PC-3 (cell line): ENCODE measurements around the gene NCKIPSD. TPM values are rescaled to one million over a fixed set of nuclear protein-coding genes. Genes with fewer than 3 reads are reported as not detected.
A peak's percentile ranks its signal among the peaks of the same experiment; 100 is the strongest.
"Not testable (repeated sequence)": the region's sequence is repeated elsewhere in the genome, so short reads cannot be mapped to it uniquely, and the experiment has no call there.

Experiments
- ATAC-seq: fragments of 200-7000 bp; cut with Tn5 transposase; 2 replicates; pipeline ENCODE4 v1.9.1; 2020; ENCODE audit warnings: mild to moderate bottlenecking, moderate library complexity
- Bru-seq: library from RNA; stranded (reverse); fragments of 400-500 nt; gene quantifications from one replicate; lab custom pipeline; 2021; lab: Mats Ljungman, UMichigan
- BruChase-seq, 2 experiments: library from RNA; stranded (reverse); fragments of 400-500 nt; gene quantifications; one replicate each; lab custom pipeline; 2021; lab: Mats Ljungman, UMichigan
- BruUV-seq: library from RNA; stranded (reverse); fragments of 400-500 nt; replicated peaks from 2 replicates; lab custom pipeline; 2021; lab: Mats Ljungman, UMichigan
- CTCF ChIA-PET: fragments of 300-600 bp; sonication (Branson Sonifier 250); formaldehyde crosslinking; loops from one replicate; lab custom pipeline; 2022; ENCODE audit warnings: antibody characterized with exemption; lab: Charles Lee
- POLR2A ChIA-PET: fragments of 300-600 bp; sonication (Branson Sonifier 250); formaldehyde crosslinking; loops from one replicate; lab custom pipeline; 2022; ENCODE audit warnings: antibody characterized with exemption; ENCODE audit not compliant: unreplicated experiment; lab: Charles Lee
- DNase-seq: peaks from one replicate; pipeline ENCODE4 v3.0.0-alpha.2; 2015
- H2AFZ ChIP-seq: fragments of 300-600 bp; sonication (generic); 2 replicates; pipeline ENCODE4 v1.6.0; 2016; ENCODE audit warnings: antibody characterized with exemption, low read length
- H3F3A ChIP-seq: fragments of 300-600 bp; sonication (generic); one replicate; pipeline ENCODE4 v1.6.0; 2017; ENCODE audit warnings: antibody characterized with exemption, low read length, control low read depth, mild to moderate bottlenecking; ENCODE audit not compliant: unreplicated experiment
- H3K27ac ChIP-seq: fragments of 300-600 bp; sonication (generic); 2 replicates; pipeline ENCODE4 v1.5.1; 2016; ENCODE audit warnings: mild to moderate bottlenecking, low read length
- H3K27me3 ChIP-seq: fragments of 300-600 bp; sonication (generic); 2 replicates; pipeline ENCODE4 v1.6.1; 2016; ENCODE audit warnings: low read length, mixed read lengths
- H3K36me3 ChIP-seq: fragments of 300-600 bp; sonication (generic); 2 replicates; pipeline ENCODE4 v1.6.1; 2016; ENCODE audit warnings: low read depth, mixed run types, low read length, mixed read lengths
- H3K4me1 ChIP-seq: fragments of 300-600 bp; sonication (generic); 2 replicates; pipeline ENCODE4 v1.5.1; 2016; ENCODE audit warnings: low read length; ENCODE audit not compliant: insufficient read depth
- H3K4me2 ChIP-seq: fragments of 300-600 bp; sonication (generic); 2 replicates; pipeline ENCODE4 v1.6.0; 2016; ENCODE audit warnings: low read length
- H3K4me3 ChIP-seq: fragments of 300-600 bp; sonication (generic); 2 replicates; pipeline ENCODE4 v1.5.1; 2016; ENCODE audit warnings: mild to moderate bottlenecking, low read length, mixed read lengths
- H3K79me2 ChIP-seq: fragments of 300-600 bp; sonication (generic); 2 replicates; pipeline ENCODE4 v1.6.1; 2017; ENCODE audit warnings: low read length, mixed read lengths
- H3K9ac ChIP-seq: fragments of 300-600 bp; sonication (generic); 2 replicates; pipeline ENCODE4 v1.6.0; 2016; ENCODE audit warnings: mild to moderate bottlenecking, low read length
- H3K9me2 ChIP-seq: fragments of 300-600 bp; sonication (generic); replicated peaks from 2 replicates; pipeline ENCODE4 v1.6.1; 2016; ENCODE audit warnings: mixed run types, low read length, mixed read lengths
- H3K9me3 ChIP-seq: fragments of 300-600 bp; sonication (generic); 2 replicates; pipeline ENCODE4 v1.6.1; 2016; ENCODE audit warnings: low read length, mixed read lengths
- H4K20me1 ChIP-seq: fragments of 300-600 bp; sonication (generic); 2 replicates; pipeline ENCODE4 v1.6.1; 2016; ENCODE audit warnings: low read length, mixed read lengths
- CTCF ChIP-seq: fragments of 300-600 bp; sonication (generic); conservative IDR thresholded peaks from 2 replicates; pipeline ENCODE4 v1.5.1; 2017; ENCODE audit warnings: antibody characterized with exemption, low read depth, mild to moderate bottlenecking, low read length
- EZH2 ChIP-seq: fragments of 300-600 bp; sonication (generic); IDR thresholded peaks from one replicate; pipeline ENCODE4 v1.6.1; 2017; ENCODE audit warnings: antibody characterized with exemption, mild to moderate bottlenecking, low read length; ENCODE audit not compliant: unreplicated experiment
- intact Hi-C: fragments of 100-400 bp; cut with micrococcal nuclease; formaldehyde crosslinking; loops from 2 replicates; pipeline ENCODE4 v1.9.0; 2023
- long read RNA-seq: library from polyadenylated mRNA; unstranded; transcript quantifications from one replicate; pipeline ENCODE4 v2.0.0, GENCODE V29; 2021; ENCODE audit not compliant: unreplicated experiment
- total RNA-seq: library from RNA; depleted of rRNA; stranded (reverse); fragments of >200 nt; gene quantifications from 2 replicates; pipeline ENCODE4 v1.2.3, GENCODE V29; 2014; rRNA removed

Gene NCKIPSD
- total RNA-seq, result 56.3 and 66.8 TPM in 2 replicates
- percentile 79 among the genes with signal in this experiment for Bru-seq, nascent RNA
- percentile 86 among the genes with signal in this experiment for BruChase-seq, experiment 1, labeled RNA remaining after a 6-hour chase
- BruChase-seq, experiment 2, labeled RNA remaining after a 2-hour chase, result percentile 80 among the genes with signal in this experiment
- long read RNA-seq, transcript NCKIPSD-204 (13 exons, 2,925 nt), result minor isoform, 11 of 78 reads
- long read RNA-seq, transcript NCKIPSD-201 (13 exons, 2,989 nt), result major isoform, 17 of 78 reads
- long read RNA-seq, partial matches to known transcripts, result 14 of 78 reads
- long read RNA-seq, other reads (novel, unspliced or antisense), result 35 of 78 reads

GRCh38 chr3:48685603-48686511 is at the start of gene NCKIPSD:
TSS of gene NCKIPSD (minus strand) at chr3:48685915. CDS start at chr3:48685807, 108 bp downstream.
- Histone ChIP-seq H3K9me3 (no peaks in the 10 kb centered on the region), H4K20me1 (0 out of 2 replicates have a peak, but pooled peaks cover 7% of the 10 kb centered on the region), H2AFZ (peak within 1 kb of the TSS; percentile 81), H3K36me3 (peaks cover 49% of the 10 kb centered on the region), H3K9ac (peak within 1 kb of the TSS; percentile 92), H3K79me2 (peaks cover 30% of the 10 kb centered on the region), H3K27ac (peak within 1 kb of the TSS; percentile 51), H3F3A (peaks cover 4% of the 10 kb centered on the region), H3K4me1 (peaks cover 20% of the 10 kb centered on the region), H3K9me2 (no peaks in the 10 kb centered on the region), H3K4me3 (peak within 1 kb of the TSS; percentile 90), H3K27me3 (no peaks in the 10 kb centered on the region), H3K4me2 (peak within 1 kb of the TSS; percentile 96)
- intact Hi-C loops, result loop anchor here (1.0 to 2.0 kb wide), 4 partner anchors 51 to 221 kb away; partner anchors contain the start of gene SLC26A6
- peak; percentile 81 for ATAC-seq
- TF ChIP-seq EZH2, result no peak
- peak; percentile 79 for TF ChIP-seq CTCF
- ChIA-PET POLR2A (interaction anchor here (0.5 kb wide), 1 partner anchor 11 kb away, joined by 3 read pairs; no protein-coding TSS in a partner anchor), CTCF (interaction anchor here (0.5 to 1.1 kb wide), 6 partner anchors 50 to 161 kb away, joined by 3 to 9 read pairs (median 3); partner anchors contain the start of genes PFKFB4 and SLC26A6)
- no TSS peak for BruUV-seq
- DNase-seq, result peak; percentile 92

GRCh38 chr3:48735075-48735767 is 49.5 kb upstream of the NCKIPSD start:
- DNase-seq, POLR2A ChIA-PET, H3K36me3 ChIP-seq, H3K79me2 ChIP-seq, H3K4me2 ChIP-seq, H3K27ac ChIP-seq, H3K9me2 ChIP-seq, H3K4me1 ChIP-seq, H3K4me3 ChIP-seq, intact Hi-C loops, H3K27me3 ChIP-seq, ATAC-seq, H3K9me3 ChIP-seq, H4K20me1 ChIP-seq, H3K9ac ChIP-seq, CTCF ChIA-PET, BruUV-seq, H3F3A ChIP-seq, H2AFZ ChIP-seq: not testable (repeated sequence)

GRCh38 chr3:48734541-48734940 is 48.8 kb upstream of the NCKIPSD start:
- intact Hi-C loops, H3K79me2 ChIP-seq, H3K27ac ChIP-seq, H2AFZ ChIP-seq, H3F3A ChIP-seq, CTCF ChIA-PET, DNase-seq, H3K4me3 ChIP-seq, ATAC-seq, H4K20me1 ChIP-seq, POLR2A ChIA-PET, H3K27me3 ChIP-seq, H3K4me2 ChIP-seq, H3K9me3 ChIP-seq, H3K9me2 ChIP-seq, BruUV-seq, H3K9ac ChIP-seq, H3K36me3 ChIP-seq, H3K4me1 ChIP-seq: not testable (repeated sequence)

- intact Hi-C loops, H4K20me1 ChIP-seq, H3F3A ChIP-seq, H3K4me3 ChIP-seq, CTCF ChIA-PET, H3K4me2 ChIP-seq, POLR2A ChIA-PET, H3K79me2 ChIP-seq, H3K9ac ChIP-seq, H3K9me3 ChIP-seq, H3K36me3 ChIP-seq, H2AFZ ChIP-seq, ATAC-seq, H3K4me1 ChIP-seq, H3K27me3 ChIP-seq, H3K9me2 ChIP-seq, H3K27ac ChIP-seq, BruUV-seq, DNase-seq: not testable (repeated sequence)
Measured at GRCh38 chr3:48733752-48734518, 48.2 kb upstream of the NCKIPSD start.
